DMS153 treated with DMSO at 0.1 percent for 48 hours (cell line): ENCODE results near the gene SCAMP4.

Experiments
- DNase-seq: peaks from one replicate; lab custom pipeline; 2025; ENCODE audit not compliant: unreplicated experiment; lab: John Stamatoyannopoulos, UW

Gene SCAMP4

GRCh38 chr19:1936916-1937610 is 31.9 kb downstream of the SCAMP4 start:
- no peak for DNase-seq

GRCh38 chr19:1938071-1938470 is 32.9 kb downstream of the SCAMP4 start:
- no peak for DNase-seq

GRCh38 chr19:1941146-1942077 is 36.2 kb downstream of the SCAMP4 start, which contains the start of gene CSNK1G2:
Gene CSNK1G2, plus strand, starts transcription at chr19:1941172. Its CDS starts 28,601 bp downstream, at chr19:1969773.
- DNase-seq = no peak

- DNase-seq = peak; percentile 25
These were observed 37.1 kb downstream of the SCAMP4 start for GRCh38 chr19:1942078-1942933.

GRCh38 chr19:1942934-1943555 is 37.8 kb downstream of the SCAMP4 start:
- DNase-seq = no peak

GRCh38 chr19:1943661-1944087 is 38.5 kb downstream of the SCAMP4 start:
- DNase-seq = no peak

GRCh38 chr19:1944088-1944915 is 39.1 kb downstream of the SCAMP4 start:
- no peak for DNase-seq

- DNase-seq = no peak
These were observed 39.8 kb downstream of the SCAMP4 start for GRCh38 chr19:1944916-1945561.

GRCh38 chr19:1945899-1946298 is 40.7 kb downstream of the SCAMP4 start:
- DNase-seq = no peak

- DNase-seq = no peak
These were observed 42.5 kb downstream of the SCAMP4 start for GRCh38 chr19:1947651-1948209.

- no peak for DNase-seq
These were observed 44.3 kb downstream of the SCAMP4 start for GRCh38 chr19:1949304-1950101.

GRCh38 chr19:1950640-1951039 is 45.4 kb downstream of the SCAMP4 start:
- DNase-seq = no peak

- DNase-seq = no peak
These were observed 47.4 kb downstream of the SCAMP4 start for GRCh38 chr19:1952635-1953034.

- no peak for DNase-seq
These were observed 47.8 kb downstream of the SCAMP4 start for GRCh38 chr19:1953037-1953436.

GRCh38 chr19:1953441-1954094 is 48.4 kb downstream of the SCAMP4 start:
- DNase-seq = no peak

- DNase-seq = no peak
These were observed 49.3 kb downstream of the SCAMP4 start for GRCh38 chr19:1954532-1954933.
